NOMO-1 (cell line): ENCODE results near the gene MMP24OS.
A peak's percentile ranks its signal among the peaks of the same experiment; 100 is the strongest.
"Not testable (repeated sequence)": the region's sequence is repeated elsewhere in the genome, so short reads cannot be mapped to it uniquely, and the experiment has no call there.

Source experiments
- DNase-seq, 2 experiments: peaks; one replicate each; lab custom pipeline; 2025; ENCODE audit not compliant: unreplicated experiment in 2 of 2; lab: John Stamatoyannopoulos, UW

The MMP24OS gene

DNA sequence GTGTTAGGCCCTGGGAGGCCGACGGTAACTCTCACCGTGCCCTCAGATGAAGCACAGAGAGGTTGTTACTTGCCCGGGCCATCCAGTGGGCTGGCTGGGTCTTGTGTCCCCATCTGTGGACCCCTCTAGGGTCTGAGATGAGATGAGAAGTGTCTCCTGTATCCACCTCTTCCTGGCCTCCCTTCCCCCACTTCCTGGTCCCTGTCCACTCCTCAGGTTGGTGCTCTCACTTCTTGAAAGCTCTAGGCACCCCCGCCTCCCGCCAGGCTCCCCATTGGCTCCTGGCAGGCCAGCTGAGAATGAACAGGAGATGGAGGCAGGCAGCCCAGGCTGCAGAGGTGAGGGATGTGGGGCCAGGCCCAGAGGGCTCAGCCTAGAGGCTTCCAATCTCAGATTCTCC, 1.5 kb downstream of the MMP24OS start:
- no peak for DNase-seq

DNA sequence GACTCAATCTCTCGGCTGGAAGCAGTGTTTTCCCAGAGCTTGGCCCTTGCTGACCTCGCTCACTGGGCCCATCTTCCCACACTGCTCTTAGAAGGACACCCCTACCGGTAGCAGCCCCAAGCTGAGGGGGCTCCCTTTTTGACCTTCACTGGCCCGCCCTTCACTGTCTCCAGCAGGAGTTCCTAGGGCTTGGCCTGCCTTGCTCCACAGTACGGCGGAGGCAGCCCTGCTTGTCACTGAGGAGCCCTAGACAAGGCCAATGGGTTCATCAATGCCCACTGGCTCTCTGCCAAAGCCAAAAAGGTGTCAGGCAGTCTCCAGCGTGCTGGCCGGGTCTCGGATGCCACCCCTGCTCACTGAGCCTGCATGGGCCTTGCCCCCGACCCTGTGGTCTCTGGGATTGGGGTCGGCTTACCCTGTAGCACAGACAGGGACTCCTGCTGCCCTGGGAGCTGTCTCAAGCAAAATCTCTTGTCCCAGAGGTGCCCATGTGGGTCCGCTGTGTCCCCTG, 2.1 kb downstream of the MMP24OS start:
- DNase-seq: no peak

DNA sequence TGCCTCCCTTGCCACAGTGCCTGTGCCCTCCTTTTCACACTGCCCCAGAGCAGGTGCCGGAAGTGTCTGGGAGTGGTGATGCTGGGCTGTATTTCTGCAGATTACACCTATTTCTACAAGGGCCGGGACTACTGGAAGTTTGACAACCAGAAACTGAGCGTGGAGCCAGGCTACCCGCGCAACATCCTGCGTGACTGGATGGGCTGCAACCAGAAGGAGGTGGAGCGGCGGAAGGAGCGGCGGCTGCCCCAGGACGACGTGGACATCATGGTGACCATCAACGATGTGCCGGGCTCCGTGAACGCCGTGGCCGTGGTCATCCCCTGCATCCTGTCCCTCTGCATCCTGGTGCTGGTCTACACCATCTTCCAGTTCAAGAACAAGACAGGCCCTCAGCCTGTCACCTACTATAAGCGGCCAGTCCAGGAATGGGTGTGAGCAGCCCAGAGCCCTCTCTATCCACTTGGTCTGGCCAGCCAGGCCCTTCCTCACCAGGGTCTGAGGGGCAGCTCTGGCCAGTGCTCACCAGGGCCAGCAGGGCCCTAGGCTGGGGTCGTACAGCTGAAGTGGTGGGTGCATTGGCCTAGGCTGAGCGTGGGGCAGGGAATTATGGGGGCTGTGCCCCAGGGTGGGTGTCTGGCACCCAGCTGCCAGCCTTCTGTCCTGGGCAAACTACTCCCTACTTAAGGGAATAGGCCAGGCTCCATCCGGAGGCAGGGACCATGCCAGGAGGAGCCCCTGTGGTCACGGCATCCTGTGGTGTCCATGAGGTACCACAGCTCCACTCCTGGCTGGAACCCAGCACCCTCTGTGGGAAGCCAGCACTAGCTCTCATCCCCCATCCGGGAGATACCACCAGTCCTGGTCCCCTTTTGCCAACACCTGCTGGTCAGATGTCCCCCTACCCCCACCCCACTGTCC, 3.5 kb downstream of the MMP24OS start:
- DNase-seq: no peak

DNA sequence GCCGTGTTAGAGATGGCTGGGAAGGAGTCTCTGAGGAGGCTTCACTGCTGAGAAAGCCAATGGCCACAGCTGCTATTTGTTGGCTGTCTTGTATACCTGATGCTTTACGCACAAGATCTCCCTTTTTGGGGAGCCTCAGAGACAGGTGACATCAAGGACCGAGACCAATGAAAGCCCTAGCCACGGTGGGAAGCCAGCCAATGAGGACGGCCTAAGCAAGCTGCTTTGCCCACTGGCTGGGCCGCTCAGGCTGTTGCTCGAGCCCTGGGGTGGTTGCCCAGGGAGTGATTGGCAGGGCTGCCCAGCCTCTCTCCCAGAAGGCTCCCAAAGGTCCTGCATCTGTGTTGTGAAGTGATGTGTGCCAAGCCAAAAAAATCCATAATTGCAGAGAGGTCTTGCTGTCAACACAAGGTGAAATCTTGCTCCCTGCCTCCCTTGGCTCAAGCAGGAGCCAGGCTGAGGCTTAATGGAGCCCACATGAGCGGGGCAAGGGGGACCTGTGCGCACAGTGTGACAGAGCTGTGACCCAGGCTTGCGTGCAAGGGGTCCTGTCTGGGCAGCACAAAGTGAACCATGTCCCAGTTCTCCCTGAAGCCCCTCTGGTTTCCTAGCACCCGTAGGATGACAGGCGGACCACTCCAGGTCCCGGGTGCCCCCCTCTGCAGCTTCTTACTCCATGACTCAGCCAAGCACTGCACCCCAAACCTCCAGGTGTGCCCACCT, 4.3 kb downstream of the MMP24OS start:
- no peak for DNase-seq

DNA sequence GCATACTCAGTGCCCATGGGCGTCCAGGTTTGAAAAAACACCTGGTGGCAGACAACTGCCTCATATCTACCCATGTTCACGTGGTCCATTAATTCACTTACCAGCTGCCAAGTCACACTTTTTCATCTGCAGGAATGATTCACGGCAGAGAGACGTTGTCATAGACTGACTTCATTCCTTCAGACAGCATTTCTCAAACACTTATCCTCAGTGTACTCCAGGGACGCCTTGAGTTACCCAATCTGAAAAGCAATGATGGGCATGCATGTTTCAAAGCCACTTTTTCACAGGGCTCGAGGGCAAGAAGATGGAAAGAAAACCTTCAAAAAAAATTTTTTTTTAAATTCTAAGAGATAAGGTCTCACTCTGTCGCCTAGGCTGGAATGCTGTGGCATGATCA, 6.0 kb downstream of the MMP24OS start:
- DNase-seq: no peak

DNA sequence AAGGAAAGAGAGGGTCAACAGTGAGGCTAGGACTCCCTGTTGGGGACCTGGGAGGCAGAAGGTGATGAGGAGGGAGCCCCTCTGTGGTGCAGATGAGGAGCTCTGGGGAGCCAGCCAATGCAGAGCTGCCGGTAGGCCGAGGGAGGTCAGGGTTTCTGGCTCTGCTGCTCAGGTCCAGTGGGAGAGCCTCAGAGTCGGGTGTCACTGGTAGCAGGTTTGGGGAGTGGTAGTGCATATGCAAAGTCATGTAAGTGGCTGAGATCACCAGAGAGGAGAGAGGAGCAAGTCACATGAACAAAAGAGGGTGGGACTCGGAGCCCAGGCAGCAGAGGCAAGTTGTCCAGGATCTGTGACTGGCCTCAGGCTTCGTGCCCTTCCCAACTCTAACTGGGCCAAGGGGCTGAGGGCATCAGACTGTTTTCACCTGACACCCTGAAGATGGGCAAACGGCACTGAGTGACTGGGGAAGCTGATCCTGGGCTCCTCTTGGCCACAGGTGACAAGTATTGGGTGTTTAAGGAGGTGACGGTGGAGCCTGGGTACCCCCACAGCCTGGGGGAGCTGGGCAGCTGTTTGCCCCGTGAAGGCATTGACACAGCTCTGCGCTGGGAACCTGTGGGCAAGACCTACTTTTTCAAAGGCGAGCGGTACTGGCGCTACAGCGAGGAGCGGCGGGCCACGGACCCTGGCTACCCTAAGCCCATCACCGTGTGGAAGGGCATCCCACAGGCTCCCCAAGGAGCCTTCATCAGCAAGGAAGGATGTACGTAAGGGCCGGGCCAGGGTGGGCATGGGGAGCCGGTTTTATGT, 6.6 kb downstream of the MMP24OS start:
- DNase-seq: no peak

DNA sequence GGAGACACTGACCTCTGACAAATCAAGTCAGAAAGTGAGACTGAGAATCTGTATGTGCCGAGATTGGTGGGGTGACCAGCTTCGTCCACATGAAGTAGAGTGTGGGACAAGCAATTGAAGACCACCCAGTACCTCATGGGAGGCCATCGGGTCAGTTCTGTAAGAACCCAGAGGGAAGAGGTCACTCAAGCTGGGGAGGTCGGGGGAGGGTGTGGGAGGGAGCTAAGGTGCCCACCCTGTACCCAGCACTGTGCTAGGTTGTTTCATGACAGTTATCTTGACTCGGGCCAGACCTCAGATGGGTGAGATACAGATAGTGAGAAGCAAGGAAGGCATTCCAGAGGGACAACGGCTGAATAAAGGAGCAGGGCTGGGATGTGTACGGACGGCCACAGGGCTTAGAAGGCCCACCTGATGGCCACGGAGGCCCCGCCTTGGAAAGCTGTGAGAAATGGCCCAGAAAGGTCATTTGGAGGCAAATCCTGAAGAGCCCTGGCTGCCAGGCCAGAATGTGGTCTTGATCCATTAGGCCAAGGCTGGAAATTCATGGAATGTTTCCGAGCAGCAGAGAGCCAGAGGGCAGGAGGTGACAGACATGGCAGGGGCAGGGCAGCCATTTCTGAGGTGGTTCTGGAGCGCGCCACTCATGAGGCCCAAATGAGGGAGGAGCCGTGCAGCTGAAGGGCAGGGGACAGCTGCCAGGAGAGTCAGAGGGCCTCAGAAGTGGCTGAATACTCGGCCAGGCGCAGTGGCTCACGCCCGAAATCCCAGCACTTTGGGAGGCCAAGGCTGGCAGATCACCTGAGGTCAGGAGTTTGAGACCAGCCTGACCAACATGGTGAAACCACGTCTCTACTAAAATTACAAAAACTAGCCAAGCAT, 7.7 kb downstream of the MMP24OS start:
- DNase-seq: no peak

DNA sequence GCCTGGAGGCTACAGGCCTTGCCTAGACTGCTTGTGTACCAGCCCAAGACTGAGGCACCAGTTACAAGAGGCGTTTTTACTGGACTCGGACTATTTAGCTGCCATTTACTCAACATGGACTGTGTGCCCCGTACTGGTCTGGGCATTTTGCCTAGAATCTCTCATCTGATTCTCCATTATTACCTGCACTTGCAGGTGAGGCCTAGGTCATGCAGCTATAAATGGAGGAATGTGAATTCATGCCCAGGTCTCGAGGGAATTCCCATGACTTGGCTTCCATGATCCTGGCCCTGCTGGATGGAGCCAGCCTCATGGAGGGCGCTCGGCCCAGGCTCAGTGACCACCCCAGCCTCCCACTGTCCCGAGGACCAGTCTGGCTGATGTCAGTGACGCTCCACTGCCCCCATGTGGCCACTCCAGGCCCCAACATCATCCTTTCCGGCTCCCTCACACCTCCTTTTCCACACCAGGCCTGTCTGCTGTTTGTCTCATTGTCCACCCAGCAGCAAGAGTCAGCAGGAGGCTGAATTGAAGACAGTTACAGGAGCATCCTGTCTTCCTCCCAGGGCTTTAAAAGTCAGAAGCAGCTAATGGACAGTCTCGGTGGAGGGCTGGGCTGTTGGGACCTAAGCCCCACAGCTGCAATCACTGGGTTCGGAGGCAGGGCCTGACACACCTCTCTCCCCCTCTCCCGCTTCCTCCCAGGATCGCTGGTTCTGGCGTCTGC, 8.7 kb downstream of the MMP24OS start:
- peak in 1 of 2 experiments; percentile 22 for DNase-seq

DNA sequence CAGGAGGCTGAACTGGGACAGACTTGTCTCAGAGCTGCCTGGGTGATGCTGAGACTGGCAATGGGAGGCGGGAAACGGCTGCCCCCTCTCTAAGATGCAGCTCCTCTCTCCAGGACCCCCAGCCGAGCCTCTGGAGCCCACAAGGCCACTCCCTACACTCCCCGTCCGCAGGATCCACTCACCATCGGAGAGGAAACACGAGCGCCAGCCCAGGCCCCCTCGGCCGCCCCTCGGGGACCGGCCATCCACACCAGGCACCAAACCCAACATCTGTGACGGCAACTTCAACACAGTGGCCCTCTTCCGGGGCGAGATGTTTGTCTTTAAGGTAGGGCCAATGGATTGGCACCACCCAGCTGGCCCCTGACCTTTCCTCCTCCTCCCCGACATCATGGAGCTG, 10.8 kb downstream of the MMP24OS start:
- DNase-seq: no peak

DNA sequence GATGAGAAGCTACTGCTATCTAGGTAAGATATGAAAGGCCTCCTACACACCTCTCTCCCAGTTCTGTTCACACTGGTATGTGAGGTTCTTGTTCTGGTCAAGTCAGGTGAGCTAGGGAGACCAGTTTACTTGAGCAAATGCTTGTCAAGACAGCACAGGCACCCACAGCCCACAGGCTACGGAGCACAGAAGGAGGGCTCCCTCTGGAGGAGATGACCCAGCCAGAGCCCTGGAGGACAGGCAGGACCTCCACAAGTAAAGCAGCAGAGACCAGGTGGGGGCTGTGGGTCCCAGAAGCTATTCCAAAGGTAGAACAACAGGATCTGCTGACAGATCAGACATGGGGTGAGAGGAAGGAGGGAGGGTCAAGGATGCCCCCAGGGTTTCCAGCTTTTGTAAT, 13.2 kb downstream of the MMP24OS start:
- DNase-seq: no peak

DNA sequence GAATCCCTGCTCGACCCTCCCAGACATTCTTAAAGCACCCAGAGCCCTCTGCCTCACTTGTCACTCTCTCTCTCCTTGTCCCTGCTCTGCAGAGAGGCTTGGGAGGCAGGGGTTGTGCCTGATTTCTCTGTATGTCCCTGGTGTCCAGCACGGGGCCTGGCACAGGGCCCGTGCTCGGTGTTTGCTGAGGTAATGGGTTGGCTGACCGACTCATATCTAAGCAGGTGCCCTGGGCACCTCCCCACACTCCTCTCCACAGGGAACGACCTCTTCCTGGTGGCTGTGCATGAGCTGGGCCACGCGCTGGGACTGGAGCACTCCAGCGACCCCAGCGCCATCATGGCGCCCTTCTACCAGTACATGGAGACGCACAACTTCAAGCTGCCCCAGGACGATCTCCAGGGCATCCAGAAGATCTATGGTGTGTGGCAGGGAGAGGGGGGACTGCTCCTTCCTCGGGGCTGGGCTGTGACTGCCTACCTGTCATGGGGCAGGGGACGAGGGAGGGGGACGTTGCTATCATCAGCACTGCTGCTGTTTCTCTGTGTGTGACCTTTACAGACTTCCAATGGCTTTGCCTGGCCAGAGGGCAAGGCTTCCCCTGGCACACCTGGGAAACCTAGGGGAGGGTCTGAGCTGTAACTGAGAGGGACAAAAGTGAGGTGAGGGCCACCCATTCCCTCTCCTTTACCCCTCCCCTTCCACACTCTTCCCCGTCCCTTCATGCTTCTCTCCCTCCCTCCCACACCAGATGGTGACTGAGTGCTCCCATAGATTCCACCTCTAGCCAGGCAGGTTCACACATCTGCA, 14.2 kb downstream of the MMP24OS start:
- no peak for DNase-seq

DNA sequence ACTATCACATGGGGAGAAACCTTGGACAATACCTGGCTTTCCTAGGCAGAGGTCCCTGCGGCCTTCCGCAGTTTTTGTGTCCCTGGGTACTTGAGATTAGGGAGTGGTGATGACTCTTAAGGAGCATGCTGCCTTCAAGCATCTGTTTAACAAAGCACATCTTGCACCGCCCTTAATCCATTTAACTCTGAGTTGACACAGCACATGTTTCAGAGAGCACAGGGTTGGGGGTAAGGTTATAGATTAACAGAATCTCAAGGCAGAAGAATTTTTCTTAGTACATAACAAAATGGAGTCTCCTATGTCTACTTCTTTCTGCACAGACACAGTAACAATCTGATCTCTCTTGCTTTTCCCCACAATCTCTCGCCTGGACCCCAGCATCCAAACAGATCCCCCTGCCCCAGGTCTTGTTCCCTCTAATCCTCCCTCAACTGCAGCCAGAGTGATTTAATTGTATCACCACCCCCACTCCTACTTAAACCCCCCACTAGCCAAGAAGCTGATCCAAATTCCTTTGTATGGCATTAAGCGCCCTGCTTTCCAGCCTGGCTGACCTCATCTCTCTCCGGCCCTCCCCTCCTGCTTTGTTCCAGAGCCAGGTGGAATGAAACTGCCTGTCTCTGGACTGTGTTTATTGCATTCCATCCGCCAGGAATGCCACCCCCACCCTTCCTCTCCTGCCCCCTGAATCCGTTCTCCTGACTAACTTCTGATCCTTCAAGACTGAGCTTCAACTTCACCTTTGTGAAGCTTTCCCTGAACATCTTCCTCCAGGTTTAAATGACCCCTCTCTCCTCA, 15.0 kb downstream of the MMP24OS start:
- not testable (repeated sequence) for DNase-seq

DNA sequence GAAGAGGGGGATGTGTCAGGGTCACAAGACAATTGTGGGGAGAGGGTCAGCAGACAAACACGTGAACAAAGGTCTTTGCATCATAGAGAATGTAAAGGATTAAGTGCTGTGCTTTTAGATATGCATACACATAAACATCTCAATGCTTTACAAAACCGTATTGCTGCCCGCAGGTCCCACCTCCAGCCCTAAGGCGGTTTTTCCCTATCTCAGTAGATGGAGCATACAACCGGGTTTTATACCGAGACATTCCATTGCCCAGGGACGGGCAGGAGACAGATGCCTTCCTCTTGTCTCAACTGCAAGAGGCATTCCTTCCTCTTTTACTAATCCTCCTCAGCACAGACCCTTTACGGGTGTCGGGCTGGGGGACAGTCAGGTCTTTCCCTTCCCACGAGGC, 15.6 kb downstream of the MMP24OS start:
- DNase-seq: not testable (repeated sequence)

DNA sequence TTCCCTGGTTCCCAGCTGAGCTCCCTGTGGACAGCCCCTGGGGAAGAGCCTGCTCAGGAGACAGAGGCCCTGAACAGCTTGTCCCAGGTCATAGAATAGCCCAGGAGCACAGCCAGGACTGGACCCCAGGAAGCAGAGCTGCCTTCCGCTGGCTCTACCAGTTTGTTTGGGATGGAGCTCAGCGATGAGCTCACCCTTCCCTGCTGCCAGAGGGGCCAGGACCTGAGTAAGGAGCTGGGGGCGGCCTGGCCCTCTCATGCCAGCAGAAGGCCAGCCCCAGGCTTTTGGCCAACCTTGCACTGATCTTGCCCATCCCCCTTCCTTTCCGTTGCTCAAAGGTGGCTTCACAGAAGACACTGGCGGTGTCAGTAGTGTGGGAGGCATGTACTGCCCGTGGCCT, 17.5 kb downstream of the MMP24OS start:
- no peak for DNase-seq

DNA sequence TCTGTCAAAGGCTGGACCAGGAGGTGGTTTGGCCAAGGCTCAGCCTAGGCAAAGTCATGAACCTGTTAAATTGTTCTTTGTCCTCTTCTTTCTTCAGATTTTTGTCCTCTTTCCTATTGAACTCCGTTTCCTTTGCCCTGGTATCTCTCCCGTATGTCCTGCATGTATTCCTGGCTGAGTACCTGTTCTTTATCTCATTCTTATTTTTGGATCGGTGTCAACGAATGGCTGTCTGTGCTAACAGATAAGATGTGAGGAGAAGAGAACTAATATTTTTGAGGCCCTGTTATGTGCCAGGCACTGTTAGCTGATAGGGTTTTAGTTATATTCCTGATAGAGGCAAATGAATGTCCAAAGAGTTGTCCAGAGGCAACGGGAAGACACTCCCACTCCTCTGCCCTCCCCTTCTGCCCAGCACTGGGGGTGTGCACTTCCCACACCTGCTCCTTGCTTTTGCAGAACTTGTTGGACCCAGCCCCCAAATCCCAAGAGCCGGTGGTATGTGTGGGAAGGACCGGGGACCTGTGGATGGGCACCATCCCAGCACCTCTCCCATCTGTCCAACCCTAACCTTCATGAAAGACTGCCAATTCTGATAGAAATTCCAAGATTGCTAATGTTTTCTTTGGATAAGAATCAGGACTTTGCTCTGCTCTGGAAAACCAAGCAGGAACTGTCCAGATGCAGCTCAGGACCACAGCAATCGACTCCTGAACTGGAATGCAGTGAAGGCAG, 20.6 kb downstream of the MMP24OS start:
- DNase-seq: no peak

DNA sequence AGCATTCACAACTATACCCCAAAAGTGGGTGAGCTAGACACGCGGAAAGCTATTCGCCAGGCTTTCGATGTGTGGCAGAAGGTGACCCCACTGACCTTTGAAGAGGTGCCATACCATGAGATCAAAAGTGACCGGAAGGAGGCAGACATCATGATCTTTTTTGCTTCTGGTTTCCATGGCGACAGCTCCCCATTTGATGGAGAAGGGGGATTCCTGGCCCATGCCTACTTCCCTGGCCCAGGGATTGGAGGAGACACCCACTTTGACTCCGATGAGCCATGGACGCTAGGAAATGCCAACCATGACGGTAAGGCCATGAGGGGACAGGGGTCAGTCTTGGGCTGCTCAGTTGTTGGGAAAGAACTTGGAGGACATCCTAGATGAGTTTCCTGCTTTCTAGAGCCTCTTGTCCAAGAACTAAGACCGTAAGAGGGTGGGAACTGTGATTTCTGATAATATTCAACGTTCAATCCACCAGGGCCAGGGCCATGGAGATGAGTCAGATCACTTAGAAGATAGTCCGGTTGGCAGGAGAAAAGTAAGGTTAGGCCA, 23.4 kb downstream of the MMP24OS start:
- DNase-seq: no peak

DNA sequence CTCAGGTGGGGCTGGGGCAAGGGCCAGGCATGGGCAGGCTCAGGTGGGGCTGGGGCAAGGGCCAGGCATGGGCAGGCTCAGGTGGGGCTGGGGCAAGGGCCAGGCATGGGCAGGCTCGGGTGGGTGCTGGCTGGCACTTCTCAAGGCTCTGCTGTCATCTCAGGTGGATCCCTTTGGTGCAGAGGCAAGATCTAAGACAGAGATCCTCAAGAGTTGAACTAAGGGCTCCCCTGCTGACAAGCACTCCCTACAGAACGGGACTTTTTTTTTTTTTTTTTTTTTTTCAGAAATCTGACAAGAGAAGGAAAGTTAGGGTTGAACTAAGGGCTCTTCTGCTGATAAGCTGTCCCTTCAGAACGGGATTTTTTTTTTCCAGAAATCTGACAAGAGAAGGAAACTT, 24.9 kb downstream of the MMP24OS start:
- no peak for DNase-seq
